ENCODE measurements around the gene SLC49A4. TPM values are rescaled to one million over a fixed set of nuclear protein-coding genes. Genes with fewer than 3 reads are reported as not detected.

SLC49A4 gene
- polyA plus RNA-seq, 3 donors = 12.9 to 19.0 (median 18.6) TPM

DNA sequence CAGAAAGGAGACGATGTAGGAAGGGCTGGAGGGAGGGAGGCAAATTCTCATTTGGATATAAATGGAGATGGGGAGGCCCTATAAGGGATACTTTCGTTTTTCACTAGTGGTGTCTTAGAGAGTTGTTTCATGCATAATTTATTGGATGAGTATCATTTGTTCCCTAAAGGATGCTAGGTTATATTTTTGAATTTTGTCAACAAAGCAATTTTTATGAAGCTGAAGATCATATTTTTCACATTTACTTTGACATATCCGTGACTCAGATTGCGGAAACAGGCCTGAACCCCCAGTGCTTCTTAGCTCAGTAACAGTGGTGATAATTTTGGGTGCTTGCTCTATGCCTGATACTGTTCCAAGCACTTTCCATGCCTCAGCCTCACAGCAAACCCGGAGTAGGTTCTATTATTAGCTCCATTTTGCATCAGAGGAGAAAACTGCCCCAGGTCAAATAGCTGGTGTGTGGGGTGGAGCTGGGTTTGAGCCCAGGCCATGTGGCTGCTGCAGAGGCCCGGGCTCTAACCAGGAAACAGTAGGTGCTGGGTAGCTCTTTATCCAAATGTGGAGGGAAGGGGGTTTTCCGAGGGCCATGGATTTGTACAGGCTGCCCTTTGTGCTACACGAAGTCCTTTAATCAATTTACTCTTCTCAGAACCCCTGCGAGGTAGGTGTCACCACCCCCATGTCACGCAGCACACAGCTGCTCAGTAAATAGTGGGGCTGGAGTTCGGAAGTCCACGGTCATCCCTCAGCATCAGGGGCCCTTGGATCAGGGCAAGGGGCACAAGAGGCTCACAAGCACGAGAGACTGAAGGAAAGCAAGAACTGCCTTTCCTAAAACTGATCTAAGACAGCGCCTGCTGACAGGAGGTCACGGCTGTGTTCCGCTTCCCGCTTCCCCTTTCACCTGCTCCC is 99.1 kb downstream of the SLC49A4 start:
- H4K20me1 ChIP-seq (ENCODE audit: insufficient read depth, low read length) = peaks cover 7% of the 10 kb centered on the region
- Mint-ChIP-seq H3K4me1 (peaks cover 16% of the 10 kb centered on the region), H3K9me3 (no peaks in the 10 kb centered on the region), H3K4me3 (no peak overlapping the region), H3K36me3 (peaks cover 0 to 3% of the 10 kb centered on the region in 2 donors), H3K27ac (no peak overlapping the region), H3K27me3 (ENCODE audit: low read depth in 3 of 3) (peaks cover 0 to 6% (median 3%) of the 10 kb centered on the region in 3 donors)
- no peaks in the 10 kb centered on the region for H3K27me3 ChIP-seq (ENCODE audit: control insufficient read depth in 2 of 2, insufficient read depth in 2 of 2, low read length in 2 of 2)
- no peak overlapping the region for H3K4me3 ChIP-seq (replicated peaks in 1 of 3; ENCODE audit: low read depth in 2 of 3, low read length in 3 of 3)
- WGBS (ENCODE audit: insufficient coverage) = 100% methylated on average over 4 of the region's 17 CpGs
- no peaks in the 10 kb centered on the region for H3K79me2 ChIP-seq (ENCODE audit: insufficient read depth, low read length)
- no peak overlapping the region for H2AFZ ChIP-seq (ENCODE audit: insufficient read depth, low read depth, low read length, poor library complexity, severe bottlenecking)
- H3K4me1 ChIP-seq (ENCODE audit: control insufficient read depth in 1 of 2, insufficient read depth in 2 of 2, low read length in 2 of 2) = peaks cover 0 to 7% of the 10 kb centered on the region in 2 donors
- no peak overlapping the region for H3K27ac ChIP-seq (ENCODE audit: low read depth in 1 of 2, low read length in 2 of 2)
- intact Hi-C loops (cut with micrococcal nuclease) = no loop called here
- H3K36me3 ChIP-seq (replicated peaks in 1 of 2; ENCODE audit: control insufficient read depth in 1 of 2, insufficient read depth in 2 of 2, low read length in 2 of 2) = no peaks in the 10 kb centered on the region
- TF ChIP-seq, protein P1, sequence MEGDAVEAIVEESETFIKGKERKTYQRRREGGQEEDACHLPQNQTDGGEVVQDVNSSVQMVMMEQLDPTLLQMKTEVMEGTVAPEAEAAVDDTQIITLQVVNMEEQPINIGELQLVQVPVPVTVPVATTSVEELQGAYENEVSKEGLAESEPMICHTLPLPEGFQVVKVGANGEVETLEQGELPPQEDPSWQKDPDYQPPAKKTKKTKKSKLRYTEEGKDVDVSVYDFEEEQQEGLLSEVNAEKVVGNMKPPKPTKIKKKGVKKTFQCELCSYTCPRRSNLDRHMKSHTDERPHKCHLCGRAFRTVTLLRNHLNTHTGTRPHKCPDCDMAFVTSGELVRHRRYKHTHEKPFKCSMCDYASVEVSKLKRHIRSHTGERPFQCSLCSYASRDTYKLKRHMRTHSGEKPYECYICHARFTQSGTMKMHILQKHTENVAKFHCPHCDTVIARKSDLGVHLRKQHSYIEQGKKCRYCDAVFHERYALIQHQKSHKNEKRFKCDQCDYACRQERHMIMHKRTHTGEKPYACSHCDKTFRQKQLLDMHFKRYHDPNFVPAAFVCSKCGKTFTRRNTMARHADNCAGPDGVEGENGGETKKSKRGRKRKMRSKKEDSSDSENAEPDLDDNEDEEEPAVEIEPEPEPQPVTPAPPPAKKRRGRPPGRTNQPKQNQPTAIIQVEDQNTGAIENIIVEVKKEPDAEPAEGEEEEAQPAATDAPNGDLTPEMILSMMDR (IDR thresholded peaks at IDR 0.05) = no peak
- no peak overlapping the region for H3K4me2 ChIP-seq (replicated peaks; ENCODE audit: extremely low read depth, low read length, poor library complexity, severe bottlenecking)
- no peaks in the 10 kb centered on the region for H3K9me3 ChIP-seq (replicated peaks in 1 of 2; ENCODE audit: control insufficient read depth in 1 of 2, insufficient read depth in 1 of 2, low read length in 2 of 2)
- DNase-seq = no peak
- H3K9ac ChIP-seq (ENCODE audit: insufficient read depth, low read length, poor library complexity, severe bottlenecking) = no peak overlapping the region

GRCh38 chr3:122898298-122898697 is 103.4 kb downstream of the SLC49A4 start:
- WGBS (ENCODE audit: insufficient coverage) = 100% methylated on average over 1 of the region's 4 CpGs
- Mint-ChIP-seq H3K27me3 (ENCODE audit: low read depth in 3 of 3) (peaks cover 0 to 7% (median 6%) of the 10 kb centered on the region in 3 donors), H3K9me3 (no peaks in the 10 kb centered on the region), H3K36me3 (no peaks in the 10 kb centered on the region), H3K4me3 (no peak overlapping the region), H3K27ac (no peak overlapping the region), H3K4me1 (peaks cover 3% of the 10 kb centered on the region)
- H3K9me3 ChIP-seq (replicated peaks in 1 of 2; ENCODE audit: control insufficient read depth in 1 of 2, insufficient read depth in 1 of 2, low read length in 2 of 2) = no peaks in the 10 kb centered on the region
- H3K9ac ChIP-seq (ENCODE audit: insufficient read depth, low read length, poor library complexity, severe bottlenecking) = peak overlapping the region; percentile 27
- no peak overlapping the region for H3K27ac ChIP-seq (ENCODE audit: low read depth in 1 of 2, low read length in 2 of 2)
- H2AFZ ChIP-seq (ENCODE audit: insufficient read depth, low read depth, low read length, poor library complexity, severe bottlenecking) = no peak overlapping the region
- TF ChIP-seq, protein P1 (IDR thresholded peaks at IDR 0.05) = no peak
- H3K4me3 ChIP-seq (replicated peaks in 1 of 3; ENCODE audit: low read depth in 2 of 3, low read length in 3 of 3) = no peak overlapping the region
- no peaks in the 10 kb centered on the region for H3K36me3 ChIP-seq (replicated peaks in 1 of 2; ENCODE audit: control insufficient read depth in 1 of 2, insufficient read depth in 2 of 2, low read length in 2 of 2)
- H3K4me1 ChIP-seq (ENCODE audit: control insufficient read depth in 1 of 2, insufficient read depth in 2 of 2, low read length in 2 of 2) = no peaks in the 10 kb centered on the region
- DNase-seq = no peak
- no peak overlapping the region for H3K4me2 ChIP-seq (replicated peaks; ENCODE audit: extremely low read depth, low read length, poor library complexity, severe bottlenecking)
- no peaks in the 10 kb centered on the region for H4K20me1 ChIP-seq (ENCODE audit: insufficient read depth, low read length)
- no peaks in the 10 kb centered on the region for H3K79me2 ChIP-seq (ENCODE audit: insufficient read depth, low read length)
- intact Hi-C loops (cut with micrococcal nuclease) = no loop called here
- no peaks in the 10 kb centered on the region for H3K27me3 ChIP-seq (ENCODE audit: control insufficient read depth in 2 of 2, insufficient read depth in 2 of 2, low read length in 2 of 2)
